ENCODE measurements around the gene DBH.

DNA sequence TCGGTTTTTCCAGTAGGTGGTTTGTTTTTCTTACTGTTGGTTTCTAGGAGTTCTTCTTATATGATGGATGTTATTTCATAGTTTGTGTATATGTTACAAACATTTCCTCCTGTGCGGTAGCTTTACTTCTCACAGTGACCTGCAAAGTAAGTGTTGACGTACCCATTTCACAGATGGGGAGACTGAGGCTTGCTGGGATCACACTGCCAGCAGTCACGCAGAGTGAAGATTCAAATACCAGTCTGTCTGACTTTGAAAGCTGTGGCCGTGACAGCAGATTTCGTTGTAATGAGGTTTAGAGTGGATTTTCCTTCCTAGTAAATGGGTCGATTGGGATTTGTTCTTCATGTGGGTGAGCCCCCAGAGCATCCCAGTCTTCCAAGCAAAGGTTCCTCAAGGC is 13.0 kb downstream of the DBH start:
- TF ChIP-seq, protein P1, sequence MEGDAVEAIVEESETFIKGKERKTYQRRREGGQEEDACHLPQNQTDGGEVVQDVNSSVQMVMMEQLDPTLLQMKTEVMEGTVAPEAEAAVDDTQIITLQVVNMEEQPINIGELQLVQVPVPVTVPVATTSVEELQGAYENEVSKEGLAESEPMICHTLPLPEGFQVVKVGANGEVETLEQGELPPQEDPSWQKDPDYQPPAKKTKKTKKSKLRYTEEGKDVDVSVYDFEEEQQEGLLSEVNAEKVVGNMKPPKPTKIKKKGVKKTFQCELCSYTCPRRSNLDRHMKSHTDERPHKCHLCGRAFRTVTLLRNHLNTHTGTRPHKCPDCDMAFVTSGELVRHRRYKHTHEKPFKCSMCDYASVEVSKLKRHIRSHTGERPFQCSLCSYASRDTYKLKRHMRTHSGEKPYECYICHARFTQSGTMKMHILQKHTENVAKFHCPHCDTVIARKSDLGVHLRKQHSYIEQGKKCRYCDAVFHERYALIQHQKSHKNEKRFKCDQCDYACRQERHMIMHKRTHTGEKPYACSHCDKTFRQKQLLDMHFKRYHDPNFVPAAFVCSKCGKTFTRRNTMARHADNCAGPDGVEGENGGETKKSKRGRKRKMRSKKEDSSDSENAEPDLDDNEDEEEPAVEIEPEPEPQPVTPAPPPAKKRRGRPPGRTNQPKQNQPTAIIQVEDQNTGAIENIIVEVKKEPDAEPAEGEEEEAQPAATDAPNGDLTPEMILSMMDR (optimal IDR thresholded peaks at IDR 0.05 in 1 of 3, IDR thresholded peaks at IDR 0.05 in 1 of 3, conservative IDR thresholded peaks at IDR 0.05 in 1 of 3; ENCODE audit: extremely low read depth in 1 of 3, insufficient read depth in 2 of 3, low read length in 3 of 3): no peak
- no peak for TF ChIP-seq EZH2 (IDR thresholded peaks at IDR 0.05; ENCODE audit: low read length)

Measured in keratinocyte (primary cell).